OCI-LY3 (cell line): ENCODE results near the gene C1QTNF4.

Source experiments
- CTCF ChIP-seq: fragments of 200-600, 300-600 bp; sonication (generic); IDR thresholded peaks from 2 replicates; pipeline ENCODE4 v1.5.1; 2014; ENCODE audit warnings: antibody characterized with exemption, low read length, low read depth
- EZH2phosphoT487 ChIP-seq: fragments of 200-600 bp; shearing (Covaris generic); IDR thresholded peaks from 2 replicates; pipeline ENCODE4 v1.6.1; 2018; ENCODE audit warnings: antibody characterized with exemption, mixed run types, low read depth

GRCh38 chr11:47631473-47631872 is 37.3 kb upstream of the C1QTNF4 start:
- TF ChIP-seq EZH2phosphoT487 (no peak), CTCF (no peak)
